ENCODE measurements around the gene CNRIP1. TPM values are rescaled to one million over a fixed set of nuclear protein-coding genes. Genes with fewer than 3 reads are reported as not detected.

Gene CNRIP1
- total and polyA plus RNA-seq, 2 of the 4 experiments (the other 2 are of a cell fraction), result 23.3 to 32.7 TPM

DNA sequence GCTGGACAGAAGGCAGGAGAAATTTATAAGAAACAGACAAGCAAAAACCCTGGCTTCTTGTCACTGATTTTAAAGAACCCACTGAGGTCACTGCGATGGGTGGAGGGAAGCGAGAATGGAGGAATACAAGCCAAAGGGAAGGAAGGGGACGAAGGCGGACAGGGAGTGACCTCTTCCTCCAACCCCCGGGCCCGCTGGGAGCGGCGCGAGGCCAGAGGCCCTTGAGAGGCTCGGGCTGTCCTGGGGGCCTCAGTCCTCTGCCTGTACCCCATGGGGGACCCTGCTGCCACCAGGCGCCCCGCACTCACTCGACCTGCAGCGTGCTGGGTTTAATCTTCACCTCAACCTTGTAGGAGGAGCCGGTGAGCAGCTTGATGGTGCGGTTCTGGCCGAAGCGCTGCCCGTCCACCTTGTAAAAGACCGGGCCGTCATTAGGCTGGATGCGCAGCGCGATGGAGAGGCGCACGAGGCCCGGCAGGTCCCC, 793 bp downstream of the CNRIP1 start:
- dilution Hi-C loops (cut with HindIII; ENCODE audit: low sequenced_read_pairs, unreplicated experiment), result no loop called here
- H2AFZ ChIP-seq (replicated peaks; ENCODE audit: low read length, poor library complexity), result peak overlapping the region; percentile 96
- BruUV-seq (replicated peaks), result no TSS peak
- H3K36me3 ChIP-seq (ENCODE audit: control insufficient read depth, insufficient read depth, low read length), result peaks cover 3% of the 10 kb centered on the region; the same call in 1 of the 2 replicates
- H3K9ac ChIP-seq (ENCODE audit: low read depth, low read length), result peak overlapping the region; percentile 93
- peak overlapping the region; percentile 96 for H2AK9ac ChIP-seq (replicated peaks; ENCODE audit: low read depth, low read length, poor library complexity)
- 0% methylated on average over 9 of the region's 27 CpGs; no CpG with 5 or more reads in 1 of the 2 experiments for WGBS, 2 experiments (ENCODE audit: extremely low coverage in 2 of 2, insufficient read length in 1 of 2)
- peaks cover 15 to 38% of the 10 kb centered on the region in 2 experiments for H3K79me1 ChIP-seq (ENCODE audit: low read depth in 1 of 2, low read length in 2 of 2)
- no peaks in the 10 kb centered on the region for H4K20me1 ChIP-seq (ENCODE audit: insufficient read depth, low read length)
- TF ChIP-seq CTCF (conservative IDR thresholded peaks at IDR 0.05; ENCODE audit: low read depth, low read length) (no peak), MAZ (IDR thresholded peaks at IDR 0.05; ENCODE audit: borderline replicate concordance, low read depth, low read length) (no peak), FOS (IDR thresholded peaks at IDR 0.05; ENCODE audit: low read depth, low read length) (no peak), POLR2A (IDR thresholded peaks at IDR 0.05; ENCODE audit: low read depth, low read length) (no peak), MAFK (IDR thresholded peaks at IDR 0.05; ENCODE audit: low read depth, low read length) (no peak), NFE2L2 (IDR thresholded peaks at IDR 0.05; ENCODE audit: low read depth, low read length) (no peak), CHD1 (IDR thresholded peaks at IDR 0.05; ENCODE audit: low read depth, low read length) (no peak), MXI1 (IDR thresholded peaks at IDR 0.05; ENCODE audit: borderline replicate concordance, low read depth, low read length) (no peak), CEBPB (IDR thresholded peaks at IDR 0.05; ENCODE audit: low read depth, low read length) (no peak), BHLHE40 (IDR thresholded peaks at IDR 0.05; ENCODE audit: low read depth, low read length) (no peak), SMC3 (IDR thresholded peaks at IDR 0.05; ENCODE audit: low read depth, low read length) (no peak)
- TF ChIP-seq, protein P1, sequence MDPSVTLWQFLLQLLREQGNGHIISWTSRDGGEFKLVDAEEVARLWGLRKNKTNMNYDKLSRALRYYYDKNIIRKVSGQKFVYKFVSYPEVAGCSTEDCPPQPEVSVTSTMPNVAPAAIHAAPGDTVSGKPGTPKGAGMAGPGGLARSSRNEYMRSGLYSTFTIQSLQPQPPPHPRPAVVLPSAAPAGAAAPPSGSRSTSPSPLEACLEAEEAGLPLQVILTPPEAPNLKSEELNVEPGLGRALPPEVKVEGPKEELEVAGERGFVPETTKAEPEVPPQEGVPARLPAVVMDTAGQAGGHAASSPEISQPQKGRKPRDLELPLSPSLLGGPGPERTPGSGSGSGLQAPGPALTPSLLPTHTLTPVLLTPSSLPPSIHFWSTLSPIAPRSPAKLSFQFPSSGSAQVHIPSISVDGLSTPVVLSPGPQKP (IDR thresholded peaks at IDR 0.05; ENCODE audit: borderline replicate concordance, low read depth, low read length), result no peak
- TF ChIP-seq, protein P2, sequence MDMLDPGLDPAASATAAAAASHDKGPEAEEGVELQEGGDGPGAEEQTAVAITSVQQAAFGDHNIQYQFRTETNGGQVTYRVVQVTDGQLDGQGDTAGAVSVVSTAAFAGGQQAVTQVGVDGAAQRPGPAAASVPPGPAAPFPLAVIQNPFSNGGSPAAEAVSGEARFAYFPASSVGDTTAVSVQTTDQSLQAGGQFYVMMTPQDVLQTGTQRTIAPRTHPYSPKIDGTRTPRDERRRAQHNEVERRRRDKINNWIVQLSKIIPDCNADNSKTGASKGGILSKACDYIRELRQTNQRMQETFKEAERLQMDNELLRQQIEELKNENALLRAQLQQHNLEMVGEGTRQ (IDR thresholded peaks at IDR 0.05; ENCODE audit: low read depth, low read length), result no peak
- peak overlapping the region; percentile 90 for H3K14ac ChIP-seq (replicated peaks; ENCODE audit: low read depth, low read length)
- POLR2A ChIA-PET (ENCODE audit: unreplicated experiment), result no interaction called here
- H4K8ac ChIP-seq (ENCODE audit: low read depth in 2 of 2, low read length in 2 of 2), result peak overlapping the region; percentile 70 to 93
- peak overlapping the region; percentile 91 for H3K4ac ChIP-seq (ENCODE audit: low read depth, low read length)
- peak overlapping the region; percentile 50 for H3K18ac ChIP-seq (ENCODE audit: low read depth, low read length)
- H2BK120ac ChIP-seq (ENCODE audit: low read depth, low read length), result peak overlapping the region; percentile 87
- peak overlapping the region; percentile 70 for H3K56ac ChIP-seq (ENCODE audit: extremely low read depth, insufficient read depth, low read length)
- H3K9me3 ChIP-seq (ENCODE audit: control insufficient read depth, insufficient read depth, low read length), result no peaks in the 10 kb centered on the region
- peak overlapping the region; percentile 72 for H4K5ac ChIP-seq (ENCODE audit: low read depth, low read length)
- no peaks in the 10 kb centered on the region; the same call in 1 of the 2 replicates for H3K9me1 ChIP-seq (ENCODE audit: insufficient read depth, low read length)
- peak overlapping the region; percentile 98 for H3K27ac ChIP-seq (ENCODE audit: insufficient read depth, low read length)
- H3K4me1 ChIP-seq (ENCODE audit: control insufficient read depth, insufficient read depth, low read length), result no peaks in the 10 kb centered on the region
- H4K91ac ChIP-seq (ENCODE audit: insufficient read depth, low read depth, low read length), result peak overlapping the region; percentile 95
- H2BK15ac ChIP-seq (ENCODE audit: low read depth, low read length), result peak overlapping the region; percentile 48; the same call in 1 of the 3 replicates
- H2BK20ac ChIP-seq (ENCODE audit: low read depth, low read length), result no peak overlapping the region; the same call in 1 of the 2 replicates
- H3K27me3 ChIP-seq (ENCODE audit: control insufficient read depth, insufficient read depth, low read length), result no peaks in the 10 kb centered on the region
- H3K23ac ChIP-seq (ENCODE audit: low read depth, low read length), result peak overlapping the region; percentile 99
- intact Hi-C loops (cut with micrococcal nuclease), result loop anchor here (1.0 to 2.0 kb wide), 2 partner anchors 68 to 122 kb away; no protein-coding TSS in a partner anchor
- CTCF ChIA-PET, result interaction anchor here (1.0 kb wide), 1 partner anchor 12 kb away, joined by 5 read pairs; no protein-coding TSS in a partner anchor
- ATAC-seq (ENCODE audit: low read depth) (peak; percentile 40), DNase-seq (no peak)
- peak overlapping the region; percentile 94 for H3K4me2 ChIP-seq (ENCODE audit: low read depth, low read length)
- peak overlapping the region; percentile 90 for H2BK5ac ChIP-seq (ENCODE audit: low read depth, low read length, poor library complexity, severe bottlenecking)
- H2AK5ac ChIP-seq (ENCODE audit: low read depth, low read length), result no peak overlapping the region; the same call in 1 of the 2 replicates
- in situ Hi-C loops (cut with MboI; ENCODE audit: low sequenced_read_pairs), result no loop called here
- peak overlapping the region; percentile 87 for H3K4me3 ChIP-seq (ENCODE audit: insufficient read depth, low read depth, low read length)
